GM08714 (cell line): ENCODE data around the gene PLCH1.
A peak's percentile ranks its signal among the peaks of the same experiment; 100 is the strongest.

Source experiments
- H3K4me3 ChIP-seq: fragments of 200-500 bp; sonication (Bioruptor generic); 2 replicates; pipeline ENCODE4 v1.5.1; 2014; ENCODE audit warnings: mild to moderate bottlenecking, low read length, inconsistent platforms
- ZNF274 ChIP-seq: IDR thresholded peaks from 2 replicates; pipeline ENCODE4 v1.6.1; 2012; ENCODE audit warnings: mild to moderate bottlenecking, low read depth, low read length

The PLCH1 gene

DNA sequence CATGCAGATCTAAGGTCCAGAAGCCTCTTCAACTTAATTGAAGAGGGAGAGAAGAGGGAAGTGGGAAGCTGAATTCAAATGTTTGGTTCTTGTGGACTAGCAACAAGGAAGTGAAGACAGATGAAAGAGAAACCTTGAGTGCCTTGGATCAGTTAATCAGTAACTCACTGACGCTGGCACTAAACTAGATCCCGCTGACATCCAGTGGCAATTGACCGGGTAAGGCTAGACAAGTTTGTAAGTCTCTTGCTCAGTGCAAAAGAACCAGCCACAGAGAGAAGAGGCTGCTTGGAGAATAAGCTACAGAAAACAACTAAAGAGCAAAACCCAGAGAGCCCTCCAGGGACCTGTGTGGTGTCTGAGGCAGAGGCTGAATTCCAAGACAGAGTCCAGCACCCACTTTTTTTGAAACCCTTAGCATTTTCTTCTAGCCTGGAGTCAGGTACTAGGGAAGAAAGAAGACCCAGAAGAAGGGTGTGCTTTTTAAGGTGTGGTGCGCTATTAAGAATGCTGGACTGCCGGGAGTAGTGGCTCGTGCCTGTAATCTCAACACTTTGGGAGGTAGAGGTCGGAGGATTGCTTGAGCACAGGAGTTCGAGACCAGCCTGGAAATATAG, 6.9 kb downstream of the PLCH1 start:
- H3K4me3 ChIP-seq = peak overlapping the region; percentile 40; the same call in 1 of the 2 replicates
- TF ChIP-seq ZNF274 = no peak

DNA sequence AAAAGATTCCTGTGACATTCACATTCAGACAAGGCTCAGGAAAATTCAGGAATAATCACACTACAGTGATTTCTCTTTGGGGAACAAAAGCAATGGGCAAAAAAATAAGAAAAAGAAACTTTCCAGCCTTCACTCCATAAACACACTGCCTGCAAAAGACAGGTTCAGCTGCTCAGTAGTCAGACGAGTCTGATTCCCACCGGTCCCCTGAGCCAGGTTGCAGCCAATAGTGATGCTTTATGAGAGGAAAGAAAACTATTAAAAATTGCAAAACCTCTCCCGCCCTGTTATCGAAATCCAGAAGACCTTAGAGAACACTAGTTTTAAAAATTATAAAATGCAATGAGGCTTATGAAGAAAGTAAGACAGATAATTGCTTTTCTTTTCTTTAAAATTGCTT, 8.5 kb downstream of the PLCH1 start:
- H3K4me3 ChIP-seq = no peak overlapping the region
- TF ChIP-seq ZNF274 = no peak

DNA sequence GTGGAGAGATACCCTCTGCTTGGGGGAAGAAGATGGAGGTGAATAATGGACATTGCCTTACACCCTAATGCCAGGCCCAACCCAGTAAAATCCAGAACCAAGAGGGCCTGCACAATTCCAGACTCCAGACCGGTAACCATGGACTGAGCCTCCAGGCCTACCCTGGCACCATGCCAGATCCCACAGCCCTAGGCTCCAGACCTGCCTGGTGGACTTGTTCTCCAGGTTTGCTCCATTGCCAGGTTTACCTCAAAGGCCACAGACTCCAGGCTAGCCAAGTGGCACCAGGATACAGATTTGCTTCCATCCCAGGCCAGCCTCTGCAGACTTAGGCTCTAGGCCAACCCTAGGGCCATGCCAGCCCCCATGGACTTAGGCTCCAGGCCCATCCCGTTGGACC, 14.0 kb downstream of the PLCH1 start:
- H3K4me3 ChIP-seq = no peak overlapping the region
- no peak for TF ChIP-seq ZNF274

DNA sequence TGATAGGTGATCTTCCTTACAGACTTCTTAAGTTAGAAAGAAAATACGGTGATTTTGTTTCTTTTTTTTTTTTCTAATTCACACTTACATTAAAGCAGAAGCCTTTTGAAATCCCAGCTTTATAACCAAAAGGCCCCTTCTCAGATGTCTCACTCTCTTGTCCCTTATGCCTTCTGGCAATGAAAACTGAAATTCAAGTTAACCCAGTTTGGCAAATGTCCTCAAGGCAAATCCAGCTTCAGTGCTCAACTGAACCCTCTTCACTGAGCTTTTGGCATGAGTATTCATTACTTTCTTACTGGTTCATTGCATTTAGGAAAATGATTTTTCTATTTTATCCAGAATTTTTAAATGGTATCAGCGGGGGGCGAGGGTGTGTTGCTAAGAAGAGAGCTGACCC, 17.0 kb downstream of the PLCH1 start:
- TF ChIP-seq ZNF274 = no peak
- no peak overlapping the region for H3K4me3 ChIP-seq

DNA sequence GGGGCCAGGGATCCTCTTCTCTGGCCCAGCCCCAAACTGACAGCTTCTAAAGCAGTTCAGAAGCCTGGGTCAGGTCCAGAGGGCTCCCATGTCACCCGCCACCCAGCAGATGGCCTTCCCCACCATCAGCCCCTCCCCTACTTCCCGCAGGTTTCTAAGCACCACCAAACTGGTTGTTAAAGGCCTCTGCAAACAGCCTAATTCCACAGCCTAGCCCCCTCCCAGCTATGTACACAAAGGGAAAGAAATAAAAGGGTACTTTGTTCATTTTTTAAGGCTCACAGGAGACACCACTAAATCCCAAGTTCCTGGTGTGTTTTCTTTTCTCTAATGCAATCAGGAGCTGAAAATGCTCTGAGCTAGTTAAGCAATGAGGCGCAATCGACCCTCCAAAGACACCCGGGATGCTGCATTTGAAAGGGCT, 30.6 kb downstream of the PLCH1 start:
- H3K4me3 ChIP-seq = no peak overlapping the region
- no peak for TF ChIP-seq ZNF274

DNA sequence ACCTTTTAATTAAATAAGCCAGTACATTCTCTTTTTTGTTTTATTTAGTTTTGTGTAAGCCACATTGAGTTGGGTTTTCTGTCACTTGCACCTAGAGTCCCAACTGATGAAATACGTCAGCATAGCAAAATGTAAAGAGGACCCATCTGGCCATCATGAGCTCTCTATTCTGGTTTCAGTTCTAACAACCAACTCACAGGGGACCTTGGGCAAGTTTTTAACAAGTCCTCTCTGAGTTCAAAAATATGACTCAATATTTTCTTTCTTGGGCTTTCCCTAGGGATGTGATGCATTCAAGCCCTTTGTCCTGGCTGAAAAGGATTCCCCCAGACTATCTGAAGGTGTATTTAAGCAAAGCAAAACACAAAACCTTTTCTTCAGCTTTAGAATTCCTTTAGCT, 32.9 kb downstream of the PLCH1 start:
- no peak for TF ChIP-seq ZNF274
- H3K4me3 ChIP-seq = no peak overlapping the region

DNA sequence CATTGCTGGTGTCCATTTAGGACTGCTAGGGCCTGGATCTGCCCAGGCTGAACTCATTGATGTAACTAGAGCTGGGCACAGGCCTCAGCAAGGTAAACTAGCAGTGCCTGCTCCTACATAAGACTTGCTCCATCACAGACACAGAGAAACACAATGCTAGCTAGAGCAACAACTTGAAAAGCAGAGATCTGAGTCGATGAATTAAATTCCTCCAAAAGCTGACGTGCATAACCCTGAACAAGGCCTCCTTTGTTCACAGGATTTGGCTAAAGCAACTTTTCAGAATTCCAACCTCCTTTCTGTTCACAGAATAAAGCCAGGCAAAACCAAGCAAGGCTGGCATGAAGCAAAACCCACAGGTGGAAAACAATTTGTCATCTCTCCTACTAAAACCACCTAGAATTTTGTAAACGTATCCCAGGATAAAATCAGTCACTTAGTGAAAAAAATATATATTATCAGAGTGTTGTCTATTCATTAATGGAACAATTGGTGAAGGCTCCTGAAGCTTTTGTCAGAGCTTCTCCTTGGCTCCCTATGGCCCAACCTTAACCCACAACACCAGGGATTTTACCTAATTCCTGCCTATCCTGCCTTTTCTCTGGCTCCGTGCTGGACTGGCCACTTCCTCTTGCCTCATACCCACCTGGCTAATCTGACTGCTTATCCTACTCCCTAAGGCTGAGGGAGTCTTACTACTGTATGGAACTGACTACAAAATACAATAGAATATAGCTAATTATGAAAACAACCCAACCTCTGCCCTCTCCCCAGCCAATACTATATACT, 39.9 kb downstream of the PLCH1 start:
- TF ChIP-seq ZNF274 = no peak
- H3K4me3 ChIP-seq = no peak overlapping the region

DNA sequence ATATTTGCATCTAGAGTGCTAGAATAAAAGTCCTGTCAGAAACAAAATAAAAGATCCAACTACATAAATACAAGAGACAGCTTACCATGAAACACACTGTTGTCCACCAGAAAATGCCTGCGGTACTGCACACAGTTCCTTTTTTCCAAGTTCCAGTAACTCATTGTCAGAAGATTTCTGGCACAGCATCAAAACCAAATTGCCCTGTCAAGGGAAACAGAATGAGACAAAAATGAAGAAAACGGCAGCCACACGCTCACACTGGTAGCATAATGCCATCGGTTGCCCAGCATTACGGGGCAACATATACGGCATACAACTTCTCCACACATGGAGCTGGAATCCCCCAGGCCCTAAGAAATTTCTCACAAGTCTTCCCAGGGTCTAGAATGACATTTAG, 40.8 kb downstream of the PLCH1 start:
- H3K4me3 ChIP-seq = no peak overlapping the region
- TF ChIP-seq ZNF274 = no peak

DNA sequence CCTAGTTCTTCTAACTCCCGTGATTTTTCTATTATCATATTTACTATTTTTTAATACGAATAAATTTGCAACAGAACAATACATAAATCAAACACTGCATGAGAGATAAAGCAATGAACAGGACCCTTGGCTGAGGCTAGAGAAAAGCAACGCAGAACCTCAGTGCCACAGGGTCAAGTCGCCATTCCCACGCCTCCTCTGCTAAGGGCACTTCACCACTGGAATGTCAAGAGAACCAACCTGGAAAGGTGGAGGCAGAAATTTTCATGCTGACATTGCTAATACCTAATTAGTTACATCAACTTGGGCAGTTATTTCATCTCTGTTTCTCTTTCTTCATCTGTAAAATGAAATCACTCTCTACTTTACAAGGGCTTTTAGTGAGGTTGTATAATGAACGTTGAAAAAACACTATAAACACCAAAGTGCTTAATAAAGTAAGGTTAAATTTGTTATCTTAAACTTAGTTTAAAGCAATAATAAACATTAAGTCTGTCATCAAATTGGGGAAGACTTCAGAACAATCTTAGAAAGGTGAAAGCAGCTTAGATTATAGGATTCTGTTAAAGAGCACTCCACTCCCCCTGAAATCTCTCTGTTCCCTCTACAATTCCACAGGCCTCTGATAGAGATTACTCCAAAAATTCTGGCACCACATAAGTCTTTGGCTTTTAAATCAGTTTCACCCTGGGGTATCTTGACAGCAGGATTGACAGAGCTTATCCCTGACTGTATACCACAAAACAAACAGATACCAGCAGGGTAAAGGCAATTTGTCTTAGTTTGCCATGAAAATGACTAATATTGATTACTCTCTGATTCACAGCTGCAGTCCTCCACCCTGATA, 41.9 kb downstream of the PLCH1 start:
- no peak for TF ChIP-seq ZNF274
- H3K4me3 ChIP-seq = no peak overlapping the region

DNA sequence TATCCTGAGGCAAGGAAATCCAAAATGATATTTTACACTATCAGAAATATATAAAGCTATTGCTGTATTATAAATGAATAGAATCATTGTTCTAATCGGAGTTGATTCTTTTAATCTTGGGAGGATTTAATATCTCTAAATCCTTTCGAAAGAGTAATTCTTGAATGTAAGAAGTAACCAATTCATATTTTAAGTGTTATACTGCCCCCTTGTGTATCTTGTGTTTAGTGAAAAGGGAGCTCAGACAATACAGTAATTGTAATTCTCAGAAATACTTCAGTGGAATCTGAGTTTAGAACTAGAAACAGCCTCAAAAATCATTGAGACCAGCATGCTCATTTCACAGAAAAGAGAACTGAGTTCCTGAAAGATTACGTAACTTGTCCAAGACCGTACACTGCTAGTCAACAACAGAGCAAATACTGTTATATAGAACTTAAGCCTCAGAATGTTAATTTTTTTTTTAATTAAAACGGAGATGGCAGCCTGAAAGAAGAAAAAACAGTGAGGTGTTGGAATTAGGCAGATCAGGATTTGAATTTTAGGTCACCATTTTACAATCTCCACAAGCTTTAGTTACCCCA, 42.9 kb downstream of the PLCH1 start:
- no peak for TF ChIP-seq ZNF274
- H3K4me3 ChIP-seq = no peak overlapping the region

DNA sequence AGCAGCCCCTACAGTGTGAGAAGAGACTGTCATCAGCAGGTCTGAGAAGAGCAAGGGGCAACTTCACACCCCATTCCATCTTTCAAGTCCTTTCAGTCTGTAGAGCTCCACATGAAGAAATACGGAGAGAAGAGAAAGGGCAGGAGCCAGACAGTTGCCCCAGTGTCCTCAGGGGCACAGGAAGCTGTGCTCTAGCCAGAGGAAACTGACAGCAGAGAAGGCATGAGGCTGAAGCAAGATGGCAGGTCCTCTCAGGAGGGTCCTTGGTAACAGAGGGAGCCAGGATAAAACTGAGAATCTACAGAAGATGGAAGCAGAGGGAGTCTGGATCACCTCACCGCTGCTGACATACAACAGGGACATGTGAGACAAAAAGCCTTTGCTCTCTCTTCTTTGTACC, 47.3 kb downstream of the PLCH1 start:
- H3K4me3 ChIP-seq = no peak overlapping the region

DNA sequence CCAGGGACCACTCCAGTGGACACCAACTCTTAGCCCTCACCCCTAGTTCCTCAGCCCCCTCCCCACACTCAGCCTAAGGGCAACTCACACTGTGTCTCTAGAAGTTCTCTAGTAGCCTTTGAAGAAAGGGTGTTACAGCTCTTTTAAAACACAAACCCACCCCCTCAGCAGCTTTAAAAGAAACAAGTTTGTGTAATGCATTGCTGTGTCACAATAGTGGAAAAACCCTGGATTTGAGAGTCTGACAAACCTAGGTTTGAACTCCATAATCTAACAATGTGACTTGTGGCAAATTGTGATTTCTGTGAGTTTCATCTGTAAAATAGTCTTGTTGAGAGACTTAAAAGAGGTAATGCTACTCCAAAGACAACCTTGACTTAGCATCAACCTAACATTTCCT, 54.0 kb downstream of the PLCH1 start:
- no peak for TF ChIP-seq ZNF274

More for the DNA sequence above, 47.3 kb downstream of the PLCH1 start:
- no peak for TF ChIP-seq ZNF274

DNA sequence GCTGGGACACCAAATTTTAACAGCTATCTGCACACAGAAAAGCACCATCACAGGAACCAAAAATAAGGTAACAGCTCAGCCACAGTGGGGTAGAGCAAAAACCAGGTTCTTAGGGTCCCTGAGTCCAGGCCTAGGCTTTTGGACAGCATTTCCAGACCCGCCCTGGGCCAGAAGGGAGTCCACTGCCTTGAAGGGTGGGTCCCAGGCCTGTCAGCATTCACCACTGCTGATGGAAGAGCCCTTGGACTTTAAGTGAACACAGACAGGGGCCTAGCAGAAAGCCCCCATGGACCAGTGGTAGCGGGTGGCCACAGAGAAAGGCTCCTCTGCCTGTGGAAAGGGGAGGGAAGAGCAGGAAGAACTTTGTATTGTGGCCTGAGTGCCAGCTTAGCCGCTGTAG, 56.4 kb downstream of the PLCH1 start:
- TF ChIP-seq ZNF274 = no peak

More for the DNA sequence above, 54.0 kb downstream of the PLCH1 start:
- H3K4me3 ChIP-seq = no peak overlapping the region

DNA sequence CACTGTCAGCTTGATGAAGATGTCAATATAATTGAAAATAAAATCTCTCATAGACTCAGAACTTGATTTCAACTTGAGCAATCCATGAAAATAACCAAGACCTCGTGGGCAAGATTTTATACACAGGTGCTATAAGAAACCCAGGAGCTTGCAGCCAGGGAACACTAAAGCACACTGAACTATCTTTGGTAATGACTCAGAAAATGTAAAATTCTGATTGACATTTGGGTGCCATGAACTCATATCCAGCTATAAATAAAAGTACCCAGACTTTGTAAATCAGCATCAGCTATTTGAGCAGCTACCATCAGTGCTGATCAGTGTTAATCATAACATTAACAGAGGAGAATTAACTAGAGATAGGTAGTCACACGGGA, 61.5 kb downstream of the PLCH1 start:
- no peak for TF ChIP-seq ZNF274
- H3K4me3 ChIP-seq = no peak overlapping the region

More for the DNA sequence above, 56.4 kb downstream of the PLCH1 start:
- H3K4me3 ChIP-seq = no peak overlapping the region
